ENCODE measurements around the gene NUP50. TPM values are rescaled to one million over a fixed set of nuclear protein-coding genes. Genes with fewer than 3 reads are reported as not detected.
"Not testable (repeated sequence)": the region's sequence is repeated elsewhere in the genome, so short reads cannot be mapped to it uniquely, and the experiment has no call there.

The NUP50 gene
- polyA plus RNA-seq, 1 donor (not counting 4 experiments of a cell fraction or from before 2014, with no cell fraction given), result 28.1 TPM

DNA sequence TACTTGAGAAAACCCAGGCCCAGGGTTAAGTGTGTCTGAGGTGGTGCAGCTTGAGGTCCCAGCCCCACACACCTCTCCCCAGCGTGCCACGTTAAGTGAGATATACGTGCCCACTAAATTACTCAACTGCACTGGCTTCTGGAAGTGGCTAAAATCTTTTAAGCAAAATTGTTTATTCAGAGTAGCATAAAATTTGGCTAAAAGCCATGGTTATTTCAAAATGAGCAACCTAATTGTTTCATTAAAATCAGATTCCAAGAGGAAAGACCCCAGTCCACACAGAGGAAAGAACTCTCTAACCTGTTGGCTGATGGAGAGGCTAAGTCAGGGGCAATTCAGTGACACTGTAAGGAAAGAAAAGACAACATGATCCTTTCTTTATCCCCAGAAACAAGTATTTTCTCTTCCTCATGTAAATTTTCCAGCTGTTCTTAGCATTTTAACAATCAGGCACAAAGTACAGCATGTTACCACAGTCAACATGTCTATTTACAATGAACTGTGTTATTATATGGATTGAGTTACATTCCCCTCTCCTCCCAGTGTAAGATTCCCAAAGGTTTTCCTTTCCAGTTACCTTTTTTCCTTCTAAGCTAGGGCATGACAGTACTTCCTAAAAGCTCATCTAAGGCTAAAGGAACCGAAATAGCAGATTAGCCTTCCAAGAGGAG lies 26.6 kb downstream of the NUP50 start:
- no peak overlapping the region for H3K4me3 ChIP-seq (ENCODE audit: control insufficient read depth in 2 of 3, extremely low read depth in 1 of 3, insufficient read depth in 2 of 3, low read depth in 1 of 3, low read length in 3 of 3)
- no peaks in the 10 kb centered on the region for H3K4me1 ChIP-seq (ENCODE audit: control insufficient read depth, extremely low read depth, insufficient read depth, low read length)
- no peaks in the 10 kb centered on the region for H3K27me3 ChIP-seq (ENCODE audit: control insufficient read depth, extremely low read depth, insufficient read depth, low read length)
- no peaks in the 10 kb centered on the region for H3K79me2 ChIP-seq (ENCODE audit: control insufficient read depth, insufficient read depth, low read length)
- no peak overlapping the region for H2AFZ ChIP-seq (ENCODE audit: control insufficient read depth, low read length)
- peaks cover 22 to 32% of the 10 kb centered on the region in 2 experiments for H3K36me3 ChIP-seq (ENCODE audit: control insufficient read depth in 2 of 2, extremely low read depth in 1 of 2, insufficient read depth in 2 of 2, low read length in 2 of 2)
- H3K4me2 ChIP-seq (ENCODE audit: control insufficient read depth, extremely low read depth, insufficient read depth, low read depth, low read length), result no peak overlapping the region
- H3K9me3 ChIP-seq (ENCODE audit: control insufficient read depth, low read depth, low read length), result no peaks in the 10 kb centered on the region
- no peak for DNase-seq (ENCODE audit: low read depth, low spot score)
- FAIRE-seq, result no peak
- H3K9ac ChIP-seq (ENCODE audit: control insufficient read depth, extremely low read depth, insufficient read depth, low read length), result no peak overlapping the region
- no peak for TF ChIP-seq EZH2 (IDR thresholded peaks at IDR 0.05; ENCODE audit: low read length)
- TF ChIP-seq, protein P1, sequence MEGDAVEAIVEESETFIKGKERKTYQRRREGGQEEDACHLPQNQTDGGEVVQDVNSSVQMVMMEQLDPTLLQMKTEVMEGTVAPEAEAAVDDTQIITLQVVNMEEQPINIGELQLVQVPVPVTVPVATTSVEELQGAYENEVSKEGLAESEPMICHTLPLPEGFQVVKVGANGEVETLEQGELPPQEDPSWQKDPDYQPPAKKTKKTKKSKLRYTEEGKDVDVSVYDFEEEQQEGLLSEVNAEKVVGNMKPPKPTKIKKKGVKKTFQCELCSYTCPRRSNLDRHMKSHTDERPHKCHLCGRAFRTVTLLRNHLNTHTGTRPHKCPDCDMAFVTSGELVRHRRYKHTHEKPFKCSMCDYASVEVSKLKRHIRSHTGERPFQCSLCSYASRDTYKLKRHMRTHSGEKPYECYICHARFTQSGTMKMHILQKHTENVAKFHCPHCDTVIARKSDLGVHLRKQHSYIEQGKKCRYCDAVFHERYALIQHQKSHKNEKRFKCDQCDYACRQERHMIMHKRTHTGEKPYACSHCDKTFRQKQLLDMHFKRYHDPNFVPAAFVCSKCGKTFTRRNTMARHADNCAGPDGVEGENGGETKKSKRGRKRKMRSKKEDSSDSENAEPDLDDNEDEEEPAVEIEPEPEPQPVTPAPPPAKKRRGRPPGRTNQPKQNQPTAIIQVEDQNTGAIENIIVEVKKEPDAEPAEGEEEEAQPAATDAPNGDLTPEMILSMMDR (optimal IDR thresholded peaks at IDR 0.05 in 1 of 3, IDR thresholded peaks at IDR 0.05 in 1 of 3, conservative IDR thresholded peaks at IDR 0.05 in 1 of 3; ENCODE audit: extremely low read depth in 1 of 3, insufficient read depth in 2 of 3, low read length in 3 of 3), result no peak
- peaks cover 2% of the 10 kb centered on the region for H4K20me1 ChIP-seq (ENCODE audit: control insufficient read depth, extremely low read depth, insufficient read depth, low read length)
- dilution Hi-C loops (cut with MboI; ENCODE audit: extremely low pct_ligation_motif_present, low sequenced_read_pairs), result no loop called here
- H3K9me1 ChIP-seq (ENCODE audit: control insufficient read depth, extremely low read depth, insufficient read depth, low read length), result peaks cover 2% of the 10 kb centered on the region
- H3K27ac ChIP-seq (ENCODE audit: control insufficient read depth, insufficient read depth, low read length), result no peak overlapping the region

DNA sequence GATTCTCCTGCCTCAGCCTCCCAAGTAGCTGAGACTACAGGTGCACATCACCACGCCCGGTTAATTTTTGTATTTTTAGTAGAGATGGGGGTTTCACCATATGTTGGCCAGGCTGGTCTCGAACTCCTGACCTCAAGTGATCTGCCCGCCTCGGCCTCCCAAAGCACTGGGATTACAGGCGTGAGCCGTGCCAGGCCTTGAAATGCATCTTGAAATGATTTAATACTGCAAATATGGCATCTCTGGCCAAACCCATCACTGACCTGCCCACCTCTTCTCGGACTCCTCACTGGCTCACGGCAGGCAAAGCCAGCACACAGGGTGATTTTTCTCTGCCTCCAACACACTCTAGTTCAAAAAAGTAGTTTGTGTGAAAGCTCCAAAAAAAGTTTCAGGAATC lies 28.0 kb downstream of the NUP50 start:
- H2AFZ ChIP-seq (ENCODE audit: control insufficient read depth, low read length); H3K27ac ChIP-seq (ENCODE audit: control insufficient read depth, insufficient read depth, low read length); H3K9me3 ChIP-seq (ENCODE audit: control insufficient read depth, low read depth, low read length); DNase-seq (ENCODE audit: low read depth, low spot score); FAIRE-seq; H3K4me1 ChIP-seq (ENCODE audit: control insufficient read depth, extremely low read depth, insufficient read depth, low read length); H3K27me3 ChIP-seq (ENCODE audit: control insufficient read depth, extremely low read depth, insufficient read depth, low read length); H3K79me2 ChIP-seq (ENCODE audit: control insufficient read depth, insufficient read depth, low read length); H3K9me1 ChIP-seq (ENCODE audit: control insufficient read depth, extremely low read depth, insufficient read depth, low read length); H3K4me2 ChIP-seq (ENCODE audit: control insufficient read depth, extremely low read depth, insufficient read depth, low read depth, low read length); dilution Hi-C loops (cut with MboI; ENCODE audit: extremely low pct_ligation_motif_present, low sequenced_read_pairs); H4K20me1 ChIP-seq (ENCODE audit: control insufficient read depth, extremely low read depth, insufficient read depth, low read length); H3K9ac ChIP-seq (ENCODE audit: control insufficient read depth, extremely low read depth, insufficient read depth, low read length); H3K4me3 ChIP-seq (ENCODE audit: control insufficient read depth in 2 of 3, extremely low read depth in 1 of 3, insufficient read depth in 2 of 3, low read depth in 1 of 3, low read length in 3 of 3): not testable (repeated sequence)
- peaks cover 26 to 33% of the 10 kb centered on the region in 2 experiments for H3K36me3 ChIP-seq (ENCODE audit: control insufficient read depth in 2 of 2, extremely low read depth in 1 of 2, insufficient read depth in 2 of 2, low read length in 2 of 2)
